HEK293T (cell line): Measurements from ENCODE around the gene ADAP1.

Experiments
- CTCF ChIA-PET: fragments of 350-600 bp; formaldehyde crosslinking; extraction: SDS; loops from one replicate; lab custom pipeline; 2021; ENCODE audit warnings: antibody characterized with exemption, inconsistent platforms; lab: Yijun Ruan, JAX
- POLR2A ChIA-PET: fragments of 350-600 bp; formaldehyde crosslinking; extraction: SDS; loops from one replicate; lab custom pipeline; 2020; ENCODE audit warnings: antibody characterized with exemption, inconsistent platforms; lab: Yijun Ruan, JAX
- DNase-seq: peaks from one replicate; pipeline ENCODE4 v3.0.0; 2012; ENCODE audit warnings: mixed read lengths; ENCODE audit errors: extremely low spot score
- ARNT ChIP-seq: fragments of 450-650 bp; IDR thresholded peaks from 2 replicates; pipeline ENCODE4 v1.6.1; 2017; ENCODE audit warnings: mild to moderate bottlenecking
- BHLHE40 ChIP-seq: fragments of 450-650 bp; IDR thresholded peaks from 2 replicates; pipeline ENCODE4 v1.6.1; 2016; ENCODE audit warnings: mild to moderate bottlenecking, moderate library complexity, borderline replicate concordance
- CTBP1 ChIP-seq: fragments of 450-650 bp; IDR thresholded peaks from 2 replicates; pipeline ENCODE4 v1.6.1; 2016; ENCODE audit warnings: borderline replicate concordance
- ELF4 ChIP-seq: fragments of 450-650 bp; IDR thresholded peaks from 2 replicates; pipeline ENCODE4 v1.6.1; 2017; ENCODE audit warnings: antibody characterized with exemption
- FOXA1 ChIP-seq: fragments of 450-650 bp; IDR thresholded peaks from 2 replicates; pipeline ENCODE4 v1.6.1; 2016; ENCODE audit warnings: mild to moderate bottlenecking
- FOXK2 ChIP-seq: fragments of 450-650 bp; IDR thresholded peaks from 2 replicates; pipeline ENCODE4 v1.6.1; 2016; ENCODE audit warnings: mild to moderate bottlenecking
- FOXM1 ChIP-seq: fragments of 450-650 bp; IDR thresholded peaks from 2 replicates; pipeline ENCODE4 v1.6.1; 2017; ENCODE audit warnings: mild to moderate bottlenecking, borderline replicate concordance
- HDGF ChIP-seq: fragments of 450-650 bp; IDR thresholded peaks from 2 replicates; pipeline ENCODE4 v1.6.1; 2017; ENCODE audit warnings: antibody characterized with exemption, borderline replicate concordance
- L3MBTL2 ChIP-seq: fragments of 450-650 bp; conservative IDR thresholded peaks from 2 replicates; pipeline ENCODE4 v1.6.1; 2016; ENCODE audit warnings: mild to moderate bottlenecking
- LEF1 ChIP-seq: fragments of 450-650 bp; IDR thresholded peaks from 2 replicates; pipeline ENCODE4 v1.6.1; 2017; ENCODE audit warnings: mild to moderate bottlenecking, borderline replicate concordance
- NFRKB ChIP-seq: fragments of 450-650 bp; IDR thresholded peaks from 2 replicates; pipeline ENCODE4 v1.6.1; 2016; ENCODE audit warnings: mild to moderate bottlenecking, moderate library complexity
- SP1 ChIP-seq: fragments of 450-650 bp; IDR thresholded peaks from 2 replicates; pipeline ENCODE4 v1.6.1; 2017
- SUZ12 ChIP-seq: fragments of 450-650 bp; IDR thresholded peaks from 2 replicates; pipeline ENCODE4 v1.6.1; 2016; ENCODE audit warnings: mild to moderate bottlenecking
- TARDBP ChIP-seq: fragments of 450-650 bp; IDR thresholded peaks from 2 replicates; pipeline ENCODE4 v1.6.1; 2016
- ZNF384 ChIP-seq: fragments of 450-650 bp; IDR thresholded peaks from 2 replicates; pipeline ENCODE4 v1.6.1; 2016
- TF ChIP-seq, protein P1 (sequence below): fragments of 450-650 bp; IDR thresholded peaks from 2 replicates; pipeline ENCODE4 v1.6.1; 2016

ADAP1 gene

GRCh38 chr7:956031-956430 is 1.6 kb upstream of the ADAP1 start:
- CTCF ChIA-PET: interaction anchor here (0.6 kb wide), 1 partner anchor 47 kb away, joined by 3 read pairs; no protein-coding TSS in a partner anchor
- DNase-seq: no peak
- POLR2A ChIA-PET: no interaction called here
- TF ChIP-seq HDGF (no peak), FOXM1 (no peak), LEF1 (no peak), TARDBP (no peak), SUZ12 (no peak), ARNT (no peak), ZNF384 (no peak)
- TF ChIP-seq, protein P1, sequence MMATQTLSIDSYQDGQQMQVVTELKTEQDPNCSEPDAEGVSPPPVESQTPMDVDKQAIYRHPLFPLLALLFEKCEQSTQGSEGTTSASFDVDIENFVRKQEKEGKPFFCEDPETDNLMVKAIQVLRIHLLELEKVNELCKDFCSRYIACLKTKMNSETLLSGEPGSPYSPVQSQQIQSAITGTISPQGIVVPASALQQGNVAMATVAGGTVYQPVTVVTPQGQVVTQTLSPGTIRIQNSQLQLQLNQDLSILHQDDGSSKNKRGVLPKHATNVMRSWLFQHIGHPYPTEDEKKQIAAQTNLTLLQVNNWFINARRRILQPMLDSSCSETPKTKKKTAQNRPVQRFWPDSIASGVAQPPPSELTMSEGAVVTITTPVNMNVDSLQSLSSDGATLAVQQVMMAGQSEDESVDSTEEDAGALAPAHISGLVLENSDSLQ: no peak

- no peak for DNase-seq
- TF ChIP-seq SUZ12: no peak
- TF ChIP-seq ELF4: no peak
- no peak for TF ChIP-seq LEF1
- no peak for TF ChIP-seq HDGF
- TF ChIP-seq FOXK2: no peak
- no peak for TF ChIP-seq TARDBP
- no peak for TF ChIP-seq L3MBTL2
- TF ChIP-seq NFRKB: no peak
- TF ChIP-seq ZNF384: no peak
- no peak for TF ChIP-seq CTBP1
- ChIA-PET POLR2A (no interaction called here), CTCF (interaction anchor here (0.7 kb wide), 1 partner anchor 21 kb away, joined by 3 read pairs; the partner anchor contains the start of gene COX19)
These were observed 743 bp downstream of the ADAP1 start for GRCh38 chr7:953547-954327.

DNA sequence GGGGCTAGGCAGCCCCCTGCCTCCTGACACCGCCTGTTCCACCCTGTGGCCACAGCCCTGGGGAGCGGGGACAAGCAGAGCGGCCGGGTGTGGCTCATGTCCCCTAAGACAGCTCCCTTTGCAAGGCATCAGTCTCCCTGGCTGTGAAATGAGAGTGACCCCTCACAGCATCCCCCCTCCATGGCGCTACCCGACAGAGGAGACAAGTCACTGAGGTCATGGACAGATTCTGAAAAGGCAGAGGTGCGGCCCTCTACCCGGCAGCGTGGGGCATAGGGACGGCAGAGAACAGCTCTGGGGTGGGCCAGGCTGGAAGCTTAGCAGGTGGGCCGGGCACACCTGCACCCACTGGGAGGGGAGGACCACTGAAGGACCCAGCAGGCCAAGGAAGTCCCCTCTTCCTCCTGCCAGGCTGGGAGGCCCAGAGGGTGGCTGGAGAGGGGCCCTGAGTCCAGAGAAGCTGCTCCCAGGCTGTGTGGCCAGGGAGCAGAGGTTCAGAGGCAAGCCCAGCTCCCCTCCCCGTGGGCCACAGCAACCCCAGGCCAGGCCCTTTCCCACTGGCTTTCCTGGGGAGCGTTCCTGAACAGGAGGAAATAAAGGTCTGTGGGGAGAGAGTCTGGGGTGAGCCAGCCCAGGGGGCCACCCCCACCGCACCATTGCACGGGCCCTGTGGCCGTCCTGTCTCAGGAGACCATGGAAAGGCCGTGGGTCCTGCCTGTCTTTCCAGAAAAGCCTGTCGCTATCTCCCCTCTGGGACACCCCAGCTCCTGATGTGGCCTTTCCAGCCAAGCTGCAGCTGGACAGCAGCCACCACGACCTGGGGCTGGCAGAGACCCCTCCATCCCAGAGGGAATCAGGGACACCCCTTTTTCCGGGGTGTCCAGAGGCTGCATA is 1.7 kb downstream of the ADAP1 start:
- no peak for DNase-seq
- TF ChIP-seq TARDBP: no peak
- TF ChIP-seq SP1: no peak
- no peak for TF ChIP-seq BHLHE40
- no peak for TF ChIP-seq SUZ12
- TF ChIP-seq ELF4: no peak
- TF ChIP-seq FOXK2: no peak
- no peak for TF ChIP-seq ARNT
- ChIA-PET CTCF (interaction anchor here (0.6 to 0.7 kb wide), 2 partner anchors 22 to 521 kb away, joined by 3 read pairs; partner anchors contain the start of gene COX19), POLR2A (interaction anchor here (1.2 kb wide), 1 partner anchor 22 kb away, joined by 3 read pairs; the partner anchor contains the start of gene COX19)

DNA sequence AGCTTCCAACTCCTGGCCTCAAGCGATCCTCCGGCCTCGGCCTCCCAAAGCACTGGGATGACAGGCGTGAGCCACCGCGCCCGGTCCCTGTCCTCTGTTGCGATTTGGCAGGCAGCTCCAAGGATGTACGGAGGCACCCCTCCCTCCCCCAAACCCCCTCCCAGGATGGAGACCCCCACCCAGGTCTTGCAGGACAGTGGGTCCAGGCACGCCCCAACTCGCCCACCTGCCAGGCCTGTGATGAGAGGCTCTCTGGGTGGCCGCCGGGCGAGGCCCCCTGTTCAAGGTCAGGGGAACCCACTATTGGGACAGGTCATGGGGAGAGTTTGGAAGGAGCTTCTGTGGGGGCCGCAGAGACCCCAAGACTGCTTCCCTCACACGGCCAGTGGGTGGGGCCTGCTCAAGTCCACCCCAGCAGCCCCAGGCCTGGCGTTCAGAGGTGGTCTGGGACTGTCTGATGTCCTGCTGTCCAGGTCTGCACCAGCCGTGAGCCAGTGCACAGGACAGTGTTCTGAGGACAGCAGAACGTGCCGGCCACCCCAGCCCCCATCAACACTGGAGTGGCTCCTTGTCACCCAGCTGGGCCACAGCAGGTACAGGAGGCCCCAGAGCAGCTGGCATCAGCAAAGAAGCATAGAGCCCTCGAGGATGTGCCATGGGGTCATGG is 2.5 kb downstream of the ADAP1 start:
- TF ChIP-seq BHLHE40 (no peak), SUZ12 (no peak), HDGF (no peak), CTBP1 (no peak), SP1 (no peak), FOXA1 (no peak), LEF1 (no peak), TARDBP (no peak), ZNF384 (no peak), ARNT (no peak), NFRKB (no peak), FOXK2 (no peak), ELF4 (no peak), L3MBTL2 (no peak), FOXM1 (no peak)
- TF ChIP-seq, protein P1: no peak
- ChIA-PET CTCF (no interaction called here), POLR2A (interaction anchor here (1.2 kb wide), 1 partner anchor 23 kb away, joined by 3 read pairs; the partner anchor contains the start of gene COX19)
- DNase-seq: no peak

DNA sequence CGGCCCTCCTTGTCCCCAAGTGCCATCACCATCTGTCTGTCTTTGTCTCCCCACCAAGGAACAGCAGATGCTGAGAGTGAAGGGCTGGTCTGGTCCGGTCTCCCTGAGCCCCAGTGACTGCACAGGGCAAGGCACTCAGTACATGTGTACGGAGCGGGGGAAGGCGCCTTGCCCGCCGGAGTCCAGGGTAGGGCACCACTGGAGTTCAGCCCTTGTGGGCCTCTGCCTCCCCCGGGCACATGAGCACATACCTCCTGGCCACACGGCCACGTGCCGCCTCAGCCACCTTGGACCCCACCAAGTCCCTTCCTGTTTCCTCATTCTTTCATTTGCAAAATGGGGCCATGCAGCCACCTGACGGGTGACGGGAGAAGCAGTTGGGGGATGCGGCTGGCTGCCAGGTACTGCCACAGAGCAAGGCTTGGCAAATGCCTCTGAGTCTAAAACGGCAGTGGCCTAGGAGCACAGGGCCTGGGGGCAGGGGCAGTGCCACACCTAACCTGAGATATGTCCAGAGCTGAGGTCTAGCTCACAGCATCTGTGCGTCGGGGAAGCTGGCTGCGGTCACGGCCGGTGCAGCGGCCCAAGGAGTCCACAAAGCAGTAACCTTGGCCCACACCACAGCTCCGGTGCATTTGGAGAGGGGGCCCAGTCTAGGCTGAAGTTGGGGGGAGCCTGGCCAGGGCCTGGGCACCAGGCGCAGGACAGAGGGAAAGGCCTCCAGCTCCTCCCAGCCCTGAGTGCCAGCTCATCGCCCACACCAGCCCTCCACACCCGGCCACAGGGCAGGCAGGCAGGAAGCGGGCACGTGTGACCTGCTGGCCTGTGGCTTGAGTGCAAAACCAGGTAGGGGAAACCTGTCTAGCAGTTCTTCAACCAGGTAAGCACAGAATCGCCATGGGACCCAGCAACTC is 5.2 kb downstream of the ADAP1 start:
- CTCF ChIA-PET: no interaction called here
- no peak for TF ChIP-seq CTBP1
- no peak for TF ChIP-seq HDGF
- TF ChIP-seq L3MBTL2: no peak
- no peak for TF ChIP-seq LEF1
- no peak for TF ChIP-seq FOXA1
- no peak for TF ChIP-seq ZNF384
- no peak for TF ChIP-seq FOXM1
- TF ChIP-seq, protein P1: no peak
- TF ChIP-seq ELF4: no peak
- TF ChIP-seq BHLHE40: no peak
- TF ChIP-seq SUZ12: no peak
- POLR2A ChIA-PET: no interaction called here
- no peak for DNase-seq
